ENCODE measurements around the gene FKBP1A.

FKBP1A gene

DNA sequence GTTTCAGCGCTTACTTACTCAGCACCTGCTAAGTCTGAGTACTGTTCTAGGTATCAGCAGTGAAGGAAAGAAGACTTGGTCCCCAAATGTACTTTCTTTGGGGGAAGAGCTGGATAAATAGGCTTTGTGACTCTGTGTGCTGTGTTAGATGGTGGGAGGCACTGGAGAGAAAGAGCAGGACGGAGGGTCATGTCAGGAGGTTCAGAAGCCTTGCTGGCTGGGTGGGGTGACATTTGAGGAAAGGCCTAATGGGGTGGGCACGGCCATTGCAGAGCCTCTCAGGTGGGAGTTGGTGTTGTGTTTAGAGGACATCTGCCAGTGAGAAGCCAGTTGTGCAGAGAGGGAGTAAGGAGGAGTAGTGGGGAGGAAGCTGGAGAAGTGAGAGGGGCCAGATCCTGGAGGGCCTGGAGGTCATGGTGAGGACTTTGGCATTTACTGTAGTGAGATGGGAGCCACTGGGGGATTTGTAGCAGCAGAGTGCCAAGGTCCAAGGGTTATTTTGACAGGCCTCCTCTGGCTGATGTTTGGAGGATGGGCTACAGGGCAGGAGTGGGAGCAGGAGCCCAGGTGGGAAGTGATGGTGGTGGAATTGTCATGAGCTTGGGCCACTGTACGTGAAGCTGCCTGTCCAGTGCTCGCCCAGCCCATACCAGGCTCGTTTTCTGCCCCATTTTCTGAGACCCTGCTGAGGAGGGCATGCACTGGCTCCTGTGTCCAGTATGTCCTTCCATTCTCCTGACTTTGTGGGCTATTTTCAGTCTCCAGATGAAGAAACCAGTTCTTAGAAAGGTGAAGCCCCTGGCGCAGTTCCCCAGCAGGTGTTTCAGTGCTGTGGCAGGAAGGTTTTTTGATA is 64.8 kb downstream of the FKBP1A start:
- peak overlapping the region; percentile 85 for H3K4me3 ChIP-seq (ENCODE audit: low read length)

GRCh38 chr20:1327241-1327653 is 65.6 kb downstream of the FKBP1A start:
- Histone ChIP-seq H3K9ac (ENCODE audit: low read depth, low read length) (peak overlapping the region; percentile 100), H3K4me1 (ENCODE audit: control insufficient read depth, insufficient read depth, low read length) (peaks cover 71% of the 10 kb centered on the region), H3K4me3 (ENCODE audit: low read length) (peak overlapping the region; percentile 85)

More for the DNA sequence above, 64.8 kb downstream of the FKBP1A start:
- Histone ChIP-seq H3K9me3 (replicated peaks; ENCODE audit: low read length) (no peaks in the 10 kb centered on the region), H3K36me3 (ENCODE audit: insufficient read depth, low read length) (peaks cover 7% of the 10 kb centered on the region), H3K9ac (ENCODE audit: low read depth, low read length) (peak overlapping the region; percentile 100), H3K4me2 (ENCODE audit: low read length) (peak overlapping the region; percentile 93), H3K4me1 (ENCODE audit: control insufficient read depth, insufficient read depth, low read length) (peaks cover 65% of the 10 kb centered on the region), H3K27me3 (ENCODE audit: control insufficient read depth, insufficient read depth, low read length) (no peaks in the 10 kb centered on the region)

GRCh38 chr20:1326031-1326930 is 66.6 kb downstream of the FKBP1A start:
- no peaks in the 10 kb centered on the region for H3K27me3 ChIP-seq (ENCODE audit: control insufficient read depth, insufficient read depth, low read length)
- no peaks in the 10 kb centered on the region for H3K9me3 ChIP-seq (replicated peaks; ENCODE audit: low read length)
- H3K9ac ChIP-seq (ENCODE audit: low read depth, low read length): peak overlapping the region; percentile 100
- H3K4me1 ChIP-seq (ENCODE audit: control insufficient read depth, insufficient read depth, low read length): peaks cover 77% of the 10 kb centered on the region
- peak overlapping the region; percentile 85 for H3K4me3 ChIP-seq (ENCODE audit: low read length)
- H3K36me3 ChIP-seq (ENCODE audit: insufficient read depth, low read length): no peaks in the 10 kb centered on the region
- H3K4me2 ChIP-seq (ENCODE audit: low read length): peak overlapping the region; percentile 93

More at GRCh38 chr20:1327241-1327653, 65.6 kb downstream of the FKBP1A start:
- H3K36me3 ChIP-seq (ENCODE audit: insufficient read depth, low read length): no peaks in the 10 kb centered on the region
- H3K27me3 ChIP-seq (ENCODE audit: control insufficient read depth, insufficient read depth, low read length): no peaks in the 10 kb centered on the region
- no peaks in the 10 kb centered on the region for H3K9me3 ChIP-seq (replicated peaks; ENCODE audit: low read length)
- H3K4me2 ChIP-seq (ENCODE audit: low read length): peak overlapping the region; percentile 93

- H3K4me1 ChIP-seq (ENCODE audit: control insufficient read depth, insufficient read depth, low read length): peaks cover 77% of the 10 kb centered on the region
- peak overlapping the region; percentile 85 for H3K4me3 ChIP-seq (ENCODE audit: low read length)
- no peaks in the 10 kb centered on the region for H3K9me3 ChIP-seq (replicated peaks; ENCODE audit: low read length)
- no peaks in the 10 kb centered on the region for H3K27me3 ChIP-seq (ENCODE audit: control insufficient read depth, insufficient read depth, low read length)
- H3K9ac ChIP-seq (ENCODE audit: low read depth, low read length): peak overlapping the region; percentile 100
- no peaks in the 10 kb centered on the region for H3K36me3 ChIP-seq (ENCODE audit: insufficient read depth, low read length)
- H3K4me2 ChIP-seq (ENCODE audit: low read length): peak overlapping the region; percentile 93
These were observed 67.5 kb downstream of the FKBP1A start for GRCh38 chr20:1325173-1326030.

- H3K4me2 ChIP-seq (ENCODE audit: low read length): peak overlapping the region; percentile 93
- H3K9me3 ChIP-seq (replicated peaks; ENCODE audit: low read length): no peaks in the 10 kb centered on the region
- H3K27me3 ChIP-seq (ENCODE audit: control insufficient read depth, insufficient read depth, low read length): no peaks in the 10 kb centered on the region
- peak overlapping the region; percentile 100 for H3K9ac ChIP-seq (ENCODE audit: low read depth, low read length)
- no peaks in the 10 kb centered on the region for H3K36me3 ChIP-seq (ENCODE audit: insufficient read depth, low read length)
- H3K4me3 ChIP-seq (ENCODE audit: low read length): peak overlapping the region; percentile 85
- peaks cover 71% of the 10 kb centered on the region for H3K4me1 ChIP-seq (ENCODE audit: control insufficient read depth, insufficient read depth, low read length)
These were observed 68.2 kb downstream of the FKBP1A start for GRCh38 chr20:1324598-1325172.

GRCh38 chr20:1323830-1324597 is 68.8 kb downstream of the FKBP1A start:
- Histone ChIP-seq H3K4me3 (ENCODE audit: low read length) (peak overlapping the region; percentile 85), H3K4me1 (ENCODE audit: control insufficient read depth, insufficient read depth, low read length) (peaks cover 70% of the 10 kb centered on the region), H3K9me3 (replicated peaks; ENCODE audit: low read length) (no peaks in the 10 kb centered on the region), H3K4me2 (ENCODE audit: low read length) (peak overlapping the region; percentile 93), H3K27me3 (ENCODE audit: control insufficient read depth, insufficient read depth, low read length) (no peaks in the 10 kb centered on the region), H3K36me3 (ENCODE audit: insufficient read depth, low read length) (no peaks in the 10 kb centered on the region), H3K9ac (ENCODE audit: low read depth, low read length) (peak overlapping the region; percentile 100)

GRCh38 chr20:1323256-1323655 is 69.6 kb downstream of the FKBP1A start:
- Histone ChIP-seq H3K9me3 (replicated peaks; ENCODE audit: low read length) (no peaks in the 10 kb centered on the region), H3K4me3 (ENCODE audit: low read length) (no peak overlapping the region), H3K4me1 (ENCODE audit: control insufficient read depth, insufficient read depth, low read length) (peaks cover 66% of the 10 kb centered on the region), H3K4me2 (ENCODE audit: low read length) (peak overlapping the region; percentile 49), H3K9ac (ENCODE audit: low read depth, low read length) (peak overlapping the region; percentile 100), H3K27me3 (ENCODE audit: control insufficient read depth, insufficient read depth, low read length) (no peaks in the 10 kb centered on the region), H3K36me3 (ENCODE audit: insufficient read depth, low read length) (no peaks in the 10 kb centered on the region)

DNA sequence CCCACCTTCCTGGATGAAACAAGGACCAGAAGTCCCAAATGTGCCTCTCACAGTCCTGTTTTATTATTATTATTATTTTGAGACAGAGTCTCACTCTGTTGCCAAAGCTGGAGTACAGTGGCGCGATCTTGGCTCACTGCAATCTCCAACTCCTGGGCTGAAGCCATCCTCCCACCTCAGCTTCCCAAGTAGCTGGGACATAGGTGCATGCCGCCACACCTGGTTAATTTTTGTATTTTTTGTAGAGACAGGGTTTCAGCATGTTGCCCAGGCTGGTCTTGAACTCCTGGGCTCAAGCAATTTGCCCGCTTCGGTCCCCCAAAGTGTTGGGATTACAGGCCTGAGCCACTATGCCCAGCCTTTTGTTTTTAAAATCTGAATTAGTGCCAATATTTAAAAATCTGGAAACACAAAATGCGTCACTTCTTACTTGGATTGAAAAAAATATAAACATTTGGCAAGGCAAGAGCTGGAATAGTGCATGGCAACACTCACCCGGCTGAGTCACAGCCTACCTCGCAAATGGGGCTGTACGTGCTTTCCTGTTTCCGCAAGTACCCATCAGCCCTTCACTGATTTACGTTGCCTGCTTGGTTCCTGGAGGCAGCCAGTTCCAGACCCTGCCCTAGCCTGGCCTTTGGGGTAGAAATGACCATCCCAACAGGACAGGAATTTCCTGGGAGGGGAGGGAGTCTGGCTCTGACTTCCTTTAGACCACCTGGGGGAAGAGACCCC is 70.2 kb downstream of the FKBP1A start:
- H3K27me3 ChIP-seq (ENCODE audit: control insufficient read depth, insufficient read depth, low read length): no peaks in the 10 kb centered on the region
- H3K4me2 ChIP-seq (ENCODE audit: low read length): peak overlapping the region; percentile 49
- peak overlapping the region; percentile 100 for H3K9ac ChIP-seq (ENCODE audit: low read depth, low read length)
- H3K36me3 ChIP-seq (ENCODE audit: insufficient read depth, low read length): no peaks in the 10 kb centered on the region
- H3K9me3 ChIP-seq (replicated peaks; ENCODE audit: low read length): no peaks in the 10 kb centered on the region
- peaks cover 60% of the 10 kb centered on the region for H3K4me1 ChIP-seq (ENCODE audit: control insufficient read depth, insufficient read depth, low read length)
- H3K4me3 ChIP-seq (ENCODE audit: low read length): no peak overlapping the region

DNA sequence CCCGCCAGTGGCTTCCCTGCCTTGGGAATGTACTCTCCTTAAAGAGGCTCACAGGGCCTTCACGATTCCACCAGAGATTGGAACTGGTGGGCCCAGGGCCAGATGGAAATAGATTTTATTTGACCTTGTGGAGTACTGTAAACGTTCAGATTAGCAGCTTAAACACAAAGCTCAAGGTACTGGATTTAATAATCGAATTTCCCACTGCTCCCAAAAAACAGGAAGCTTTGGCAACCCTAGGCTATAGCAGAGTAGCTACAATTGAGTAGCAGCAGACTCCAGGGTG is 71.3 kb downstream of the FKBP1A start:
- no peaks in the 10 kb centered on the region for H3K36me3 ChIP-seq (ENCODE audit: insufficient read depth, low read length)
- H3K9ac ChIP-seq (ENCODE audit: low read depth, low read length): no peak overlapping the region
- H3K4me1 ChIP-seq (ENCODE audit: control insufficient read depth, insufficient read depth, low read length): peaks cover 49% of the 10 kb centered on the region
- H3K4me3 ChIP-seq (ENCODE audit: low read length): no peak overlapping the region
- H3K4me2 ChIP-seq (ENCODE audit: low read length): no peak overlapping the region
- no peaks in the 10 kb centered on the region for H3K27me3 ChIP-seq (ENCODE audit: control insufficient read depth, insufficient read depth, low read length)
- H3K9me3 ChIP-seq (replicated peaks; ENCODE audit: low read length): no peaks in the 10 kb centered on the region
